M059J (cell line): ENCODE results near the gene PSMB8. TPM values are rescaled to one million over a fixed set of nuclear protein-coding genes. Genes with fewer than 3 reads are reported as not detected.
"Not testable (repeated sequence)": the region's sequence is repeated elsewhere in the genome, so short reads cannot be mapped to it uniquely, and the experiment has no call there.

ENCODE experiments used
- DNase-seq: peaks from one replicate; pipeline ENCODE4 v3.0.0-alpha.2; 2012; ENCODE audit warnings: low read depth
- total RNA-seq: library from RNA; depleted of rRNA; stranded (reverse); fragments of >200 nt; shearing (Covaris generic); gene quantifications from 2 replicates; pipeline ENCODE4 v1.2.3, GENCODE V29; 2014; rRNA removed

PSMB8 gene
- 350 and 427 TPM in 2 replicates for total RNA-seq

DNA sequence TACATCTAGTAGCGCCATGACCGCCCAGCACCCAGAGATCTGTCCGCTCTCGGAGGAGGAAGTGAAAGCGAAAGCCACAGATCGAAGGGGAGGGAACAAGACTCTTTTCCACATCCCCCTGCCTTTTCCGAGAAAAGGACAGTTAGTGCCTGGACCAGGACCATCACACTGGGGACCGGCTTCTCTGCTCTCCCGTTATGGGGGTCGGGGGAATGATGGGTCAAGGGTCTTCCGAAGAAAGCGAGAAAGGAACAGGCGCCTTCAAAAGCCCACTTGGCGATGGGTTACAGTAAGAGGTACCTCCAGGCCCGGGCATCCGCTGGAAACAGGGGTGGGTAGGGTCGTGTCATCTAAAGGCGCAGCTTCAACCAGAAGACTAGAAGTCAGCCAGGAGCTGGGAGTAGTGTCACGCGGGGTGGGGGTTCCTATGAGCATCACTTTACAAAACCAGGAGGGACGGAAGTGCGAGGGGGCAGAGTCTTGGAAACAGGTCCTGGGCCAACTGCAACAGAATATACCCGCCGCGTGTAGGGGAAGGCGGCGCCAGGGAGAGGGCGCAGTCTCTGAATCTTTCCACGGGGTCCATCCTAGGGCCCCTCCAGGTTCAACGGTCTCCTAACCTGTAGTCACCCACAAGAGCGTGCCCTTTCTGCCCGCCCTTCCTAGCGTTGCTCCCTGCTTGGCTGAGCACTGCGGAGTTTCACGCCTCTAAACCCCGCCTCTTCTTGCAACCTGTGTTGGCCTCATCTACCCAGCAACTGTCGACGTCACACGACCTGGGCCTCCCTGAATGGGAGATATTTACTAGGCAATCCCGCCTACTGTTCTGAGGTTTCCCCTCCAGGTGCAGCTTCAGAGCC, at the start of gene PSMB8:
Gene PSMB8, minus strand, starts transcription at position 69 of the 860 bp plus-strand sequence. Its CDS starts 51 bp downstream, at position 18.
- DNase-seq = peak; percentile 99

DNA sequence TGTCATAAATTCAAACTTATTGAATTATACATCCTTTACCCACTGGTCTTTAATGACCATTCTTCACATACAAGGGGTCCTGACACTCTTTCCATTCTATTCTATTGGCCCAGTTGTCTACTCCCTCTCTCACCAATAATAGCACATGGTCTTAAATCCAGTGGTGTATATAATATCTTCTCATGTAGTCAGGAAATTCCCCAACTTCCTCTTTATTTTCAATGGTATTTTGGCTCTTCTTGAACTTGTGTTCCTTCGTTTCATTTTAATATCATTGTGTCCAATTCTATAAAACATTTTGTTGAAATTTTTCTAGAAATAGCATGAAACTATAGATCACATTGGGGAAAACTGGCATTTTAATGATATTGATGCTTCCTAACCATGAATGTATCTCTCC, 47.0 kb upstream of the PSMB8 start:
- no peak for DNase-seq

DNA sequence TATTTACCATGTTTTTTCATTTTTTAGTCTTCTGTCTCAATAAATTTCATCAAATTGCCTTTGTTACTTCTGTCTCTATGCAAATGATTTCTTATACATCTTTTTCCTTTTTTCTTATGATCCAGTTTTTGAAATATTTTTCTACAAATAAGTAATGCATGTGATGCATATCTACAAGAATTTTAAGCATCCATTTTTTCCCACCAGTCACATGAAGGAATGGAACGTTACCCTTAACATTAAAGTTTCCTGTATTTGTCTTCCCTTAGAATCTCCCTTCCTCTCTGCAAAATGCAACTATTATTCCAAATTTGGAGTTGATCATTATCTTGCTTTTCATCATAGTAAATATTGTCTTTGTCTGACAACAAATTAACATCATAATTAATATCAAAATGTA, 45.7 kb upstream of the PSMB8 start:
- DNase-seq = no peak

DNA sequence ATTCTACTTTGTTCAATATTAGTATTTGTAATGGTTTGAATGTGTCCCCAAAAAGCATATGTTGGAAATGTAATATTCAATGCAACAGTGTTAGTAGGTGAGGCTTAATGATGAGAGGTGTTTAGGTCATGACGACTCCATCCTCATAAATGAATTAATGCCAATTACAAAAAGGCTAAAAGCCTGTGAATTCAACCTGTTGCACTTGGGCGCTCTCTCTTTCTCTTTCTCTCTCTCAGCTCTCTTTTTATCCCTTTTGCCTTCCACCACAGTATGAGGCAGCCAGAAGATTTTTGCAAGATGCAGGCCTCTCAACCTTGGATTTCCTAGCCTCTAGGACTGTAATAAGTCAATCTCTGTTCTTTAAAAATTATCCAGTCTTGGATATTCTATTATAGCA, 44.7 kb upstream of the PSMB8 start:
- no peak for DNase-seq

DNA sequence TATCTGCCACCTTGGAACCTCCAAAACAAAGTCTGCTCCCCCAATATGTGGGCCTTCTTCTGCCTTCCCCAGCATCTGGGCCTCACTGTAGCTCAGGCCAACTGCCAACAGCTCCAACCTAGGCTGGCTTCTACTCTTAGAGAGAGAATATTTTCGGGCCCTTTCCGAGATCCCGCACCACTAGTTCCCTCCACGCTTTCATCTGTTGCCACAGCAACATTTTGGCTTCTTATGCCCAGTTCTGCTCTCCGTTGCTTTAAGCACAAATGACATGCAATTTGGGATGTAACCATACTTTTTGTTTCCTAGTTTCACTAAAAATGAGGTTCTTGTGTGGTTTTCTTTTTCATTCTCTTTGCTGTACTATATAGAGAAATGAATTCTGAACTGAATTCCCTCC, 43.8 kb upstream of the PSMB8 start:
- no peak for DNase-seq

DNA sequence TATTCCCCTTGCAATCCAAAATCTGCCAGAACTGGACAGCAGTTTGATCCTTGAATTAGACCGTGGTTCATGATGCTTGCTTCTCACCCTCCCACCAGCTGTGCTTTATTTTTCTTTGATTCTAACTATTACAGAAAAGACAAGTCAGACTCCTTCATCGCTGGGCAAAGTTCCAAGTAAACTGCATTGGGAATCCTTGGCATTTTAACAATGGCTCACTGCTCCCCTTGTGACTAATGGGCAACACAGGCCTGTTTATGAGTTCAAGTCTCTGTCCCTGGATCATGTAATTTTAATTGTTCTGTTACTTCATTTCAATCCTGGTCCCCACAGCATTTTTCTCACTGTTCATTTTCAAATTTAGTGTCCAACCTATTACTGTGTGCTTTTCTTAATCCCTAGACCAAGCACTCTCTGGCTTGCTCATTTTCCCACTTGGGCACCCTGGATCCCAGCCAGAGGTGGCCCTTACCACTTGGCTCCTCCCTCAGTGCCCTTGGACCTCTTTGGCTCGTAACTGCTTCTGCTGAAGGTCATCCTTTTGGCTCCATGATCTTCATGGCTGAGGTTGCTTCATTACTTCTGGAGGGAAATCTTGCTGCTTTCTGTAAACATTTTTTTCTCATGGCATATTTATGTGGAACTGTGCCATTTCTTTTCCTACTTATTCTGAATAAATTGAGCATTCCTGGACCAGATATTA, 43.0 kb upstream of the PSMB8 start:
- DNase-seq = peak; percentile 95

DNA sequence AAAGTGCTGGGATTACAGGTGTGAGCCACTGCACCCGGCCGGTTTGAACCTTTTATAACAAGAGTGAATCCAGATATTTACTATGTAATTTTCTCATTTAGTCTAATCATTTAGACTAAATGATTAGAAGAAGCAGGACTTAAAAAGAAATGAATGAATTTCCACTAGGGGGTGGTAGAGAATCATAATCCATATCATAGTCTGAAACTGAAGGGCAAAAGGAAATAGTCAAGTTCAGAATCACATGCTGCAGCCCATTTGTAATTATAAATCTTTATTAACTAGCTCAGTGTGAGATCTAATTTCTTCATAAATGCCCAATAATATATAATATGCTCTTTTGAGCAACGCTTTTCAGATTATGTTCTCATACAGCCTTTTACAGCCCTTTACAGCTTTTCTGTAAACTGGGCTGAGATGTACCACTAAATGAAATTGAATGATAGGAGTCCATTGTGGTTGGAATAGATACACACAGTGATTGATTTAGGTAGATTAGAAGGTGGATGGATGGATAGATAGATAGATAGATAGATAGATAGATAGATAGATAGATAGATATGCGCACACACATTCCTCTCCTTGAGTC, 41.9 kb upstream of the PSMB8 start:
- peak; percentile 82 for DNase-seq

DNA sequence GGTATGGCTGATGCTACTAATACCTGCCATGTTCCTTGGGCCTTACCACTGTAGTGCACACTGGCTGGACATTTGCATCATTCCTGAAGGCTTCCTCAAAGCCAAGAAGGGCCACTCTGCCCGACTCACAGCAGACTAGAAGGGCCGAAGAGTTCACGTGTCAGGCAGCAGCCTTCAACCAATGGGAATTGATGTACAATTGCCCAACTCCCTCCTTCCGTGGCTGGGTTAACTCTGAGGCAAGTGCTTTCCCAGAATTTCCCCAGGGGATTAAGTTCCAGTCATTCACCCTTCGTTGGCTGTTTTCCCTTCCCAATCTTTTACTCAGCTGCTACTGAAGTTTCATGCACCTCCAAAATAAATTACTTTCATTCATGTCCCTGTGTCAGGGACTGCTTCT, 39.9 kb upstream of the PSMB8 start:
- peak; percentile 68 for DNase-seq

DNA sequence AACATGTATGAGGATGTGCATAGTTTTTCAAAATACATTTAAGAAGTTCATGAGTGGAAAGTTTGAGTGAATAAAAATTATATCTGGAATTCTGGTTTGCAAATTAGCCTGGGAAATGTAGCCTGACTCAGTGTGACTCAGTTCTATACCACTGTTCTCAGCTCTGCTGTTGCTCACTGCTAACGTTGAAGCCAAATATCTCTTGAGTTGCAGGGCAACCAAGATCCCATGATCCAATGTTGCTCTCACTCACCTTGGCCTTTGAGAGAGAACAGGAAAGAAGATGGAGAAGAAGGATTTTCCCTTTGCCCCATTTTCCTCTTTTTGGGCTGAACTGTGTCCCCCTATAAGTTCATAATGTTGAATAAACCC, 39.0 kb upstream of the PSMB8 start:
- peak; percentile 80 for DNase-seq

DNA sequence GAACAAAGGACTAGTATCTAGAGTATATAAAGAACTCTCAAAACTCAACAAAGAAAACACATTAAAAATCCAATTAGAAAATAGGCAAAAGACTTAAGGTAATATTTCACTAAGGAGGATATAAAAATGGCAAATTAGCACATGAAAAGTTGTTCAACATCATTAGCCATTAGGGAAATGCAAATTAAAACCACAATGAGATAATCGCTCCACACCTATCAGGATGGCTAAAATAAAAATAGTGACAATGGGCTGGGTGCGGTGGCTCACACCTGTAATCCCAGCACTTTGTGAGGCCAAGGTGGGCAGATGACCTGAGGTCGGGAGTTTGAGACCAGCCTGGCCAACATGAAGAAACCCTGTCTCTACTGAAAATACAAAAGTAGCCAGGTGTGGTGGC, 37.1 kb upstream of the PSMB8 start:
- DNase-seq = not testable (repeated sequence)

DNA sequence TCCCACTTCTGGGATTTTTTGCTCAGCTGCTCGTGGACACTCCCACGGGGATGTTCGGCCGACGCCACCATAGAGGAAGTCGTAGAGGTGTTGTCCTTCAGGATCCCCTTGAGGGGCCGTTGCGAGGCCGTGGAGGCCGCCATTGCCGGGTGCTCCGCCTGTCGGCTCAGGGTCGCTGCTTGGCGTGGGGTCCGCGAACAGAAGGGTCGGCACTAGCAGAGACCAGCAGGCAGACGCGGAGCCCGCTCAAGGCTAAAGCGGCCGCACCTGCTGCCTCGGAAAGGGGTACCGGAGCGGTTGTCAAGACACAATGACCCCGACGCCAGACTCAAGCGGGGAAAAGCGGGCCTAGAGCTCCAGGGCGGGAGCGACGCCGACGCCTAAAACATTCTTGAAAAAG, 35.8 kb upstream of the PSMB8 start:
- no peak for DNase-seq

DNA sequence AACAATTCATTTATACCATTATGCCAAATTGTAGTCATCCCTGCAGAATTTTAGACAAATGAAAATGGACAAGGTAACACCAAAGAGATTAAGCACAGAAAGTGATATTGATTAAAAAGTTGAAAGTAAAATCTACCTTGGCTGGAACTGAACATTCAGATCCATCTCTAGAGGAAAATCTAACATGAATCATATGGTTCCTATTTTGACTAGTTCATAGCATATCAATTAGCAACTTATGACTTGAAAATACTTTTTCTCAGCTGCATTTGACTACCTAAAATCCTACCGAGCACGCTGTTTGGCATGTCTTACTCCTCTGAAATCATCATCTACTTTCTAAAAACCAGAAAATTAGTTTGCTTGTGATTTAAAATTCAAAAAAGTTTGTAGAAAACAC, 32.8 kb upstream of the PSMB8 start:
- DNase-seq = no peak

DNA sequence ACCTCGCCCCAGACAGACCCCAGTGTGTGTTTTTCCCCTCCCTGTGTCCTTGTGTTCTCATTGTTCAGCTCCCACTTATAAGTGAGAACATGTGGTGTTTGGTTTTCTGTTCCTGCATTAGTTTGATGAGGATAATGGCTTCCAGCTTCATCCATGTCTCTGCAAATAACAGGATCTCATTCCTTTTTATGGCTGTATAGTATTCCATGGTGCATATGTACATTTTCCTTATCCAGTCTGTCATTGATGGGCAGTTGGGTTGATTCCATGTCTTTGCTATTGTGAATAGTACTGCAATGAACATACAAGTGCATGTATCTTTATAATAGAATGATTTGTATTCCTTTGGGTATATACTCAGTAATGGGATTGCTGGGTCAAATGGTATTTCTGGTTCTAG, 30.1 kb upstream of the PSMB8 start:
- not testable (repeated sequence) for DNase-seq

DNA sequence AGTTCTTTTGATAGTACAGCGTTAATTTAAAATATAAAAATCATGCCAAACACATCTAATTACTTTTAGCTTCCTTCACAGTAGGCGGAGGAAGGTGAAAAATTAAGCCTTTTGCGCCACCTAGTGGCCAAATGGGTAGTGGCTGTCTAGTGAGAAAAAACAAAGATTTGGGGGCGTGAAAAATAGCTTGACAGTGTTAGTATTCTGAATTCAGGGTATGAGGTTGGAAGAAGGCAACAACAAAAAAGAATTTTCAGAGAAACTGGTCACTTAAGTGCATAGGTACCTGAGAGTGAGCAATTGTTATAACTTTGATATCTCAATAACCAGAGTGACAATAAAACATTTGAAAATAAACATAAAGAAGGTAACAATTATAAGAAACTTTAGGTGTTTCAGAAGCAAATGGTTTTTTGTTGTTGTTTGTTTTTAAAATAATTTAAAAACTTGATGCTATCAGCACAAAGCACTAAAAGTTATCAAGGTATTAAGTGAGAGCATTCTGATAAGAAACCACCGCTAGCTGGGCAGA, 24.5 kb upstream of the PSMB8 start:
- DNase-seq = peak; percentile 77

DNA sequence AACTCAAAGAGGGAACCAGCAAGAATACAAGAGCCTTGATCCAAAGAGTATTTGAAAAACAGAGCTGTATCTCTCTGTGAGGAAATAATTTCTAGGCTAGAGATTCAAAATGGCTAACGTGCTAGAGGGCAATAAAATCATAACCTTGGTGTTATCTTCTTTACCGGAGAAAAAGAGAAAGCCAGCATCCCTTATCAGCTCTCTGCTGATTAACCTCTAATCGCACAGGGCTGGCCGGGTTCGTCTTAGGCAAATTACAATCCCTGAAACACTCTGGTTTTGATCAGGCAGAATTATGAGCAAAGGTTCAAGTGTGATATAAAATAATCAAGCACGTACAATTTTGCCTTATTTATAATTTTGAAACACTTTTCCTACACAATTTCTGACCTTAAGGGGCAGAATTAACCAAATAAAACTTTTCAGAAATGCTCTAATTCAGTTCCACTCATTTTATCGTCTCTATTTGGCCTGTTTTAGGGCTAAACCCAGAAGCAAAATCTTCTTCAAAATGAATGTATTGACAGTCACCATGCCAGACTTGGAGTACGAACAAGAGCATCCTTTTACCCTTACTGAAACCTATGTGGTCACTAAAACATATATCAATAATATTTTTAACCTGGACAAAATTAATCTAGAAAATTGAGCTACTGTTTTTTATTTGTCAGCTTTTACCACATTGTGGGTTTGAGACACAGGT, 23.9 kb upstream of the PSMB8 start:
- DNase-seq = no peak

DNA sequence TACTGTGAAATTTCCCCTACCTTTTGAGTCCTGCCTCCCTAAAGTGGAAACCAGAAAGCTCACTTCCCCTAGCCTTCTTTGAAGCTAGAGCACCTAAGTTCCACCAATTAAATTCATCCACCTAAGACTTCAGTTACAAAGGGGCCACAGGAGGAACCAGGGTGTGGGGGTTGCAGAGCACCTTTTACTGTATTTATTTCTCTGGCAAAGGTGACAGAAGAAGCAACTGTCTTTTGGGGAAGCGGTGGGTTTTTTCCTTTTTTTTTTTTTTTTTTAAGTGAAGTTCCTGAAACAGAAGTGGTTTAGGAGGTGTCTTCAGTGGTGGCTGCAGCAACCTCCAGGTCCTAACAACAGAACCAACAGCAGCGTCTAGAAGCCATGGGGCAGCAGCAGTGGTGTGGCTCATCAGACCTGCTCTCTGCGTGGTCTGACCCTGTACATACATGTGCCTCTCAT, 23.2 kb upstream of the PSMB8 start:
- DNase-seq = no peak

DNA sequence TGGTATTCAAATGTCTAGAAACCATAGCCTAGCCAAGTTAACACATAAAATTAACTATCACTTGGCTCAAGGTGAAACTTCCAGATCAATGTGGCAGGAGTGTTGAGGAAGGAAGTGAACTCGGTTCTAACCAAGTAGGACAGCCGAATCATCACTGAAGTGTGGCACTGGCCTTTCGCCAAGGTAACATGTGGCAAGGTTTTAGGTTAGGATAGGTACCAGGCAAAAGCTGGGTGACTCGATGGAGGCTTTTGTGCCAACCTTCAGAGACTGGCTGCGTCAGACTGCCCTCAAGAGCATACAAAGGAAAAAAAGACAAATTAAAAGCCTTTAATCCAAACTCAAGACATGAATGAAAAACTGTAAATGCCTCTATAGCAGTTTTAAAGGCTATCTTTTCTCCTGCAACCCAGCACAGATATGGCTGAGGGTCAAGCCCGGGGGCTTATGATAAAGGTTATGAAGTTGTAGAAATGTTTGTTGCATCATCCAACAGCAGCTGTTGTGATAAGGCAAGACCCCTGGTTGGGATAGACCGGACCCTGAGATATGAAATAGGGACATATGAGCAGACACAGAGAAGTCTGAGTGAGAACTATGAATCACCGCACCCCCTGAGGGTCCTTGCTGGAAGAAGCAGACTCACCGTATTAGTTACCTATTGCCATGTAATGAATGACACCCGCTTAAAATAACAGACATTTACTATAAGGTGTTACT, 22.0 kb upstream of the PSMB8 start:
- DNase-seq = no peak

DNA sequence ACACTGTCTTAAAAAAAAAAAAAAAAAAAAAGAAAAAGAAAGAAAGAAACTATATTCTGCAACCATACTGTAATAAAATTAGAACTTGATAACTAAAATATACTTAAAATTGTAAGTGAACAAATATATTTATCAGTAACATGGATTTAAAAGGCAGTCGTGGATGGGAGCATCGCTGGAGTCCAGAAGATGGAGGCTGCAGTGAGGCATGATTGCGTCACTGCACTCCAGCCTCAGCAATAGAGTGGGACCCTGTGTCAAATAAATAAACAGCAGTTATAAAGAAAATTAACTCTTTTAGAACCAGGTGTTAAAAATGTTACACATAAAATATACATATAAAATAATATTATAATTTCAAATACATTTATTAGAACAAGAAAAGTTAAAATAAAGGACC, 18.9 kb upstream of the PSMB8 start:
- DNase-seq = no peak

DNA sequence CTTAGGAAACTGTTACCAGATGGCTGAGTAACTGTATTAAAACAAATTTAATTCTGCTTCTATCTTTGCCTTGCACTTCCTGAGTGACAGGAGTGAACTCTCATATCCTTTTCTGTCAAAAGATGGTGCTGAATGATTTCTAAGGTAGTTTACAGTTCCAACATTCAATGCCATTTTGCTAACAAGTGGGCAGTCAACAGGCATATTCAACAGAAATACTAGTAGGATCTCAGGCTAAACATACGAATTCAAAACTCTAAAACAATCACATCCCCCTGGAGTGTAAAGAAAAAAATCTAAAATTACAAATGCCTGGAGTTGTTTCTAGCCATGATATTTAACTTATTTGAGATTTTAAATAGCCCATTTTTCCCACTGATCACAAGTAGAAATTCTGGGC, 16.8 kb upstream of the PSMB8 start:
- DNase-seq = no peak

DNA sequence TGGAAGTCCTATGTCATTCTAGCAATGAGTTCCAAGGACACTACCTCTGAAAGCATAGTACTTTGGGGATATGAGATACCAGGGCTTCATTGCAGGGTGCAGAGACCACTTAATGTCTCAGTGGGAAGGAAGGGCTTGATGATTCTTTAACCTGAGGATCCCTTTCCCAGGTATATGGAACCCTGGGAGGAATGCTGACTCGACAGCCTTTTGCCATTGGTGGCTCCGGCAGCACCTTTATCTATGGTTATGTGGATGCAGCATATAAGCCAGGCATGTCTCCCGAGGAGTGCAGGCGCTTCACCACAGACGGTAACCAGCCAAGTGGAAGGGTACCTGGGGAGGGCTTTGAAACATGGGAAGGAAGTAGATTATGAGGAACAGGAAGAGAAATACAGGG, 14.3 kb upstream of the PSMB8 start:
- no peak for DNase-seq
